Stimulated activated CD8-positive, alpha-beta memory T cell treated with anti-CD3 and anti-CD28 coated beads, Interleukin-15, amount 100 ng/mL, for 24 hours (primary cell): ENCODE measurements around the gene TRIM67.

Source experiments
- DNase-seq: peaks from one replicate; pipeline ENCODE4 v3.0.0-alpha.2; 2020; ENCODE audit warnings: low read depth

The TRIM67 gene

GRCh38 chr1:231183639-231184590 lies 22.1 kb downstream of the TRIM67 start:
- DNase-seq = no peak

- DNase-seq = no peak
Measured at GRCh38 chr1:231184891-231185290, 23.0 kb downstream of the TRIM67 start.

- no peak for DNase-seq
Measured at GRCh38 chr1:231185391-231185790, 23.5 kb downstream of the TRIM67 start.

- DNase-seq = no peak
Measured at GRCh38 chr1:231186356-231187115, 24.7 kb downstream of the TRIM67 start.

GRCh38 chr1:231187571-231187970 lies 25.7 kb downstream of the TRIM67 start:
- DNase-seq = no peak

- no peak for DNase-seq
Measured at GRCh38 chr1:231188072-231188471, 26.2 kb downstream of the TRIM67 start.

GRCh38 chr1:231188768-231189167 lies 26.9 kb downstream of the TRIM67 start:
- no peak for DNase-seq

- DNase-seq = no peak
Measured at GRCh38 chr1:231189683-231190270, 27.9 kb downstream of the TRIM67 start.

- DNase-seq = no peak
Measured at GRCh38 chr1:231190456-231190855, 28.6 kb downstream of the TRIM67 start.

GRCh38 chr1:231192620-231193163 lies 30.8 kb downstream of the TRIM67 start:
- DNase-seq = no peak

GRCh38 chr1:231193710-231194340 lies 32.0 kb downstream of the TRIM67 start:
- no peak for DNase-seq

- no peak for DNase-seq
Measured at GRCh38 chr1:231194476-231194842, 32.6 kb downstream of the TRIM67 start.

GRCh38 chr1:231194843-231195516 lies 33.1 kb downstream of the TRIM67 start:
- no peak for DNase-seq

GRCh38 chr1:231196307-231196706 lies 34.4 kb downstream of the TRIM67 start:
- DNase-seq = no peak

- DNase-seq = no peak
Measured at GRCh38 chr1:231196728-231197127, 34.9 kb downstream of the TRIM67 start.

- DNase-seq = no peak
Measured at GRCh38 chr1:231199868-231200267, 38.0 kb downstream of the TRIM67 start.

GRCh38 chr1:231200388-231201031 lies 38.7 kb downstream of the TRIM67 start:
- DNase-seq = no peak

- DNase-seq = no peak
Measured at GRCh38 chr1:231201375-231201978, 39.6 kb downstream of the TRIM67 start.

- DNase-seq = no peak
Measured at GRCh38 chr1:231201979-231202633, 40.2 kb downstream of the TRIM67 start.
